ENCODE data around the gene HOXC9. TPM values are rescaled to one million over a fixed set of nuclear protein-coding genes. Genes with fewer than 3 reads are reported as not detected.

Gene HOXC9
- total RNA-seq, 4 donors from 2014 or later = 0.28 to 2.0 (median 0.44) TPM; not detected in 1

DNA sequence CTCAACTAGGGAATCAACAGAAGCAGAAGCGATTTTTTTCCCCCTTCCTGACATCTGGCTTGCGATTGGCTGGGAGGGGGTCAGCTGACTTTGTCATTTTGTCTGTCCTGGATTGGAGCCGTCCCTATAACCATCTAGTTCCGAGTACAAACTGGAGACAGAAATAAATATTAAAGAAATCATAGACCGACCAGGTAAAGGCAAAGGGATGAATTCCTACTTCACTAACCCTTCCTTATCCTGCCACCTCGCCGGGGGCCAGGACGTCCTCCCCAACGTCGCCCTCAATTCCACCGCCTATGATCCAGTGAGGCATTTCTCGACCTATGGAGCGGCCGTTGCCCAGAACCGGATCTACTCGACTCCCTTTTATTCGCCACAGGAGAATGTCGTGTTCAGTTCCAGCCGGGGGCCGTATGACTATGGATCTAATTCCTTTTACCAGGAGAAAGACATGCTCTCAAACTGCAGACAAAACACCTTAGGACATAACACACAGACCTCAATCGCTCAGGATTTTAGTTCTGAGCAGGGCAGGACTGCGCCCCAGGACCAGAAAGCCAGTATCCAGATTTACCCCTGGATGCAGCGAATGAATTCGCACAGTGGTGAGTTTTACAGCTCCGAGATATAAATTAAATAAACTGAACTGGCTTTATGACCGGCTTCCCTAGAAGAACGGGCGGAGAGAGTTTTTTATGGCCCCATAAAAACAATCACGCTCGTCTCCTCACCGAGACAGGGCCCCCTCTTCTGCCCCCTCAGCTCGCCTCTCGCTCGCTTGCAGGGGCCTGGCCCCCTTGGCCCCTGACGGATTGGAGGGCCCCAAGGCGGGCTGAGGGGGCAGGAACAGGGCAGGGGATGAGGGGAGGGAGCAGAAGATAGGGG is 28.6 kb downstream of the HOXC9 start, which contains the start of gene HOXC6:
Gene HOXC6 (plus strand): TSS at position 127 of the 888 bp plus-strand sequence. CDS start 82 bp downstream, at position 209.
- TF ChIP-seq, protein P1, sequence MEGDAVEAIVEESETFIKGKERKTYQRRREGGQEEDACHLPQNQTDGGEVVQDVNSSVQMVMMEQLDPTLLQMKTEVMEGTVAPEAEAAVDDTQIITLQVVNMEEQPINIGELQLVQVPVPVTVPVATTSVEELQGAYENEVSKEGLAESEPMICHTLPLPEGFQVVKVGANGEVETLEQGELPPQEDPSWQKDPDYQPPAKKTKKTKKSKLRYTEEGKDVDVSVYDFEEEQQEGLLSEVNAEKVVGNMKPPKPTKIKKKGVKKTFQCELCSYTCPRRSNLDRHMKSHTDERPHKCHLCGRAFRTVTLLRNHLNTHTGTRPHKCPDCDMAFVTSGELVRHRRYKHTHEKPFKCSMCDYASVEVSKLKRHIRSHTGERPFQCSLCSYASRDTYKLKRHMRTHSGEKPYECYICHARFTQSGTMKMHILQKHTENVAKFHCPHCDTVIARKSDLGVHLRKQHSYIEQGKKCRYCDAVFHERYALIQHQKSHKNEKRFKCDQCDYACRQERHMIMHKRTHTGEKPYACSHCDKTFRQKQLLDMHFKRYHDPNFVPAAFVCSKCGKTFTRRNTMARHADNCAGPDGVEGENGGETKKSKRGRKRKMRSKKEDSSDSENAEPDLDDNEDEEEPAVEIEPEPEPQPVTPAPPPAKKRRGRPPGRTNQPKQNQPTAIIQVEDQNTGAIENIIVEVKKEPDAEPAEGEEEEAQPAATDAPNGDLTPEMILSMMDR (IDR thresholded peaks at IDR 0.05) = no peak
- ATAC-seq (ENCODE audit: low FRiP score) = peak; percentile 23
- no peak for DNase-seq (ENCODE audit: low spot score)

DNA sequence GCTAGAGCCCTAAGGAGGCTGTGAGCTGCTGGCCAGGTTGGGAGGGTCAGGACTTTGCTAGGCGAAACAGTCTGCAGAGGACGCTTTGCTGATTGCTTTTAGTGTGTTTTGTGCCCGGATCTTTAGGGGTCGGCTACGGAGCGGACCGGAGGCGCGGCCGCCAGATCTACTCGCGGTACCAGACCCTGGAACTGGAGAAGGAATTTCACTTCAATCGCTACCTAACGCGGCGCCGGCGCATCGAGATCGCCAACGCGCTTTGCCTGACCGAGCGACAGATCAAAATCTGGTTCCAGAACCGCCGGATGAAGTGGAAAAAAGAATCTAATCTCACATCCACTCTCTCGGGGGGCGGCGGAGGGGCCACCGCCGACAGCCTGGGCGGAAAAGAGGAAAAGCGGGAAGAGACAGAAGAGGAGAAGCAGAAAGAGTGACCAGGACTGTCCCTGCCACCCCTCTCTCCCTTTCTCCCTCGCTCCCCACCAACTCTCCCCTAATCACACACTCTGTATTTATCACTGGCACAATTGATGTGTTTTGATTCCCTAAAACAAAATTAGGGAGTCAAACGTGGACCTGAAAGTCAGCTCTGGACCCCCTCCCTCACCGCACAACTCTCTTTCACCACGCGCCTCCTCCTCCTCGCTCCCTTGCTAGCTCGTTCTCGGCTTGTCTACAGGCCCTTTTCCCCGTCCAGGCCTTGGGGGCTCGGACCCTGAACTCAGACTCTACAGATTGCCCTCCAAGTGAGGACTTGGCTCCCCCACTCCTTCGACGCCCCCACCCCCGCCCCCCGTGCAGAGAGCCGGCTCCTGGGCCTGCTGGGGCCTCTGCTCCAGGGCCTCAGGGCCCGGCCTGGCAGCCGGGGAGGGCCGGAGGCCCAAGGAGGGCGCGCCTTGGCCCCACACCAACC is 29.8 kb downstream of the HOXC9 start:
- no peak for DNase-seq (ENCODE audit: low spot score)
- no peak for ATAC-seq (ENCODE audit: low FRiP score)
- TF ChIP-seq, protein P1 (IDR thresholded peaks at IDR 0.05) = no peak

DNA sequence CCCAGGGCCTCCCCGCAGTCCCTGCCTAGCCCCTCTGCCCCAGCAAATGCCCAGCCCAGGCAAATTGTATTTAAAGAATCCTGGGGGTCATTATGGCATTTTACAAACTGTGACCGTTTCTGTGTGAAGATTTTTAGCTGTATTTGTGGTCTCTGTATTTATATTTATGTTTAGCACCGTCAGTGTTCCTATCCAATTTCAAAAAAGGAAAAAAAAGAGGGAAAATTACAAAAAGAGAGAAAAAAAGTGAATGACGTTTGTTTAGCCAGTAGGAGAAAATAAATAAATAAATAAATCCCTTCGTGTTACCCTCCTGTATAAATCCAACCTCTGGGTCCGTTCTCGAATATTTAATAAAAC is 30.5 kb downstream of the HOXC9 start:
- no peak for ATAC-seq (ENCODE audit: low FRiP score)
- no peak for DNase-seq (ENCODE audit: low spot score)
- TF ChIP-seq, protein P1 (IDR thresholded peaks at IDR 0.05) = no peak

DNA sequence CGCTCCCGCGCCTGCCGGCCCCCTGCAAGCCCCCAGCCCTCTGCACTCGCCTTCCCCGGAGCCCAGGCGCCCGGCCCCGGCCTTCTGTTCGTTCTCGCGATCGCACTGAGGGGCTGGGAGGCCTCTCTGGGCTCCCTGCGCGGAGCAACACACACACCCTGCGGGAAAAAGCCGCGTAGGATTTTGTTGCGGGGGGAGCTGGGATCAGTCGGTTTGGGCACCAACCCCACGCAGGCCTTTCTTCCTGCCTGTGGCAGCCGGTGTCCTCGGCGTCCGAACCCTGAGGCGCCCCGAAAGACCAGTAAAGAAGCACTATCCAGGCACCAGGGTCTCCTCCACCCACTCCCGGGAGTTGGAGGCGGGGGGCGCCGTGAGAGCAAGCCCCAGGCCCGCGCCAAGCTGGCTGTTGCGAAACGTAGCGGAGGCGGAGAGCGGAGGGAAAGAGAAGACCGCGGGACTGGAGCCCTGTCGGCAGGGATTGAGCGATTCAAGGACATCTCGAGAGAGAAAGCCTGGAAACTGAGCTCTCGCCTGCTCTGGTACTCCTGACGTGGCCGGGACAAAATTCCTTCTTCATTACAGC is 31.0 kb downstream of the HOXC9 start:
- DNase-seq (ENCODE audit: low spot score) (no peak), ATAC-seq (ENCODE audit: low FRiP score) (peak; percentile 33)
- TF ChIP-seq, protein P1 (IDR thresholded peaks at IDR 0.05) = no peak

DNA sequence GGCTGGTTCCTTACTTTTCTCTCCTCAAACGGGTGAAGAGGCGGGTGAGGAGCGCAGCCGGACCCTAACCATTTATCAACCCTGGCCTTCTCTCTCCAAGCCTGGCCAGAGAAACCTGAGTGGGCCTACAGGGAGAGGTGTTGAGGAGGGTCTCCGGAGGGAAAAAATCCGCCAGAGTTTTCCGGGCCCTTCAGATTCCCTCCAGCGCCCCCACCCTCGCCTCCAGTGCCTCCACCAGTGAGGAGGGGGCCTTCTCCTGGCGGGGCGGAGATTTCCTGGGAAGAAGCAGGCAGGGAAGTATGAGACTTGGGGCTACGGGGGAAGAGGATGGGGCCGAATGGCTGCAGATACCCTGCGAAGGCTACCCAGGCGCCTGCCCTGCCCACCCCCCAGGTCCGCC is 31.5 kb downstream of the HOXC9 start:
- ATAC-seq (ENCODE audit: low FRiP score) (no peak), DNase-seq (ENCODE audit: low spot score) (no peak)
- TF ChIP-seq, protein P1 (IDR thresholded peaks at IDR 0.05) = no peak

DNA sequence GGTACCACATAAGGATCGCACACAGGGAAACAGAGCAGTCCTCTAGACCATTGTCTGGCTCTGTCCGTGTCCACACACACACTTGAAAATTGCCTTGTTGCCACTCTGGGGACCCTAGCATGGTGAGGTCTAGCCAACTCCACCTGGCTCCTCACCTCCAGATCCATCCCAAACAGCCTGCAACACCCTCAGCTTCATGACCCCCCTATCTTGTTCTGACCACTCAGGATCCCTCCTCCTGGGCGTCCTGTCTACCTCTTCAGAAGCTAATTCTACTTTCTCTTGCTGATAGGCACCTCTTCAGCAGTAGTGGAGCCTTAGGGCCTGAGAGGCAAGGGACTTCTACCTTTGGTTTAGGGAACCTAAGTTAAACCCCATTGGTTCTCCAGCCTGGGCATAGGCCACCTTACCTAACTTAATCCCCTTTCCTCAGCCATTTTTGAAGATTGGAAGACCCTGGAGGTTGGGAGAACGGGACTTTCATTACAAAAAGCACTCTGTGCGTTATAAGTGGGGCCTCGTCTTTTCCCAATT is 32.2 kb downstream of the HOXC9 start:
- TF ChIP-seq, protein P1 (IDR thresholded peaks at IDR 0.05) = no peak
- DNase-seq (ENCODE audit: low spot score) (no peak), ATAC-seq (ENCODE audit: low FRiP score) (no peak)
